Spleen (tissue), 7 donors: ENCODE measurements around the gene METTL6.

Experiments used
- CTCF ChIP-seq, 11 experiments: fragments of 200-600 bp in 7 of 11; fragments of 450-650 bp in 4 of 11; sonication (generic) in 4 of 11; IDR thresholded peaks in 8 of 11; conservative IDR thresholded peaks in 3 of 11; 1 replicate in 7 of 11; 2 replicates in 4 of 11; pipeline versions ENCODE4 v1.4.0 to v1.8.0; 2016 to 2021; ENCODE audit warnings: antibody characterized with exemption in 11 of 11, inconsistent platforms in 4 of 11, mild to moderate bottlenecking in 1 of 11
- POLR2A ChIP-seq, 3 donors: fragments of 450-650 bp; IDR thresholded peaks; one replicate each; pipeline ENCODE4 v1.5.1; 2017; ENCODE audit warnings: antibody characterized with exemption in 3 of 3, mild to moderate bottlenecking in 1 of 3
- POLR2AphosphoS5 ChIP-seq, 3 donors: sonication (generic); formaldehyde crosslinking; IDR thresholded peaks; one replicate each; pipeline ENCODE4 v1.5.1; 2017; ENCODE audit warnings: antibody characterized with exemption in 3 of 3
- donor health status: DM: no; HTN: no; CAD: no; lungs with moderate emphysema.
- donor health status: DM: no; HTN: no; CAD: no.
- donor health status: DM: no; HTN: no; CAD: no.

- TF ChIP-seq CTCF (IDR thresholded peaks at IDR 0.05 in 8 of 11, conservative IDR thresholded peaks at IDR 0.05 in 3 of 11) (no peak), POLR2A (IDR thresholded peaks at IDR 0.05) (no peak), POLR2AphosphoS5 (IDR thresholded peaks at IDR 0.05) (no peak)
These were observed 44.5 kb upstream of the METTL6 start for GRCh38 chr3:15471861-15472260.
